GM12872 (cell line): ENCODE data around the gene ADAM10.

Experiments
- CTCF ChIP-seq: IDR thresholded peaks from 3 replicates; pipeline ENCODE4 v1.5.1; 2011; ENCODE audit warnings: low read depth, mild to moderate bottlenecking, low read length, moderate library complexity; ENCODE audit not compliant: insufficient read depth

The ADAM10 gene

GRCh38 chr15:58732625-58733363, 16.7 kb downstream of the ADAM10 start:
- no peak for TF ChIP-seq CTCF

GRCh38 chr15:58731756-58732535, 17.6 kb downstream of the ADAM10 start:
- TF ChIP-seq CTCF = no peak

- TF ChIP-seq CTCF = no peak
These were observed 22.6 kb downstream of the ADAM10 start for GRCh38 chr15:58726867-58727266.

GRCh38 chr15:58724466-58724865, 25.0 kb downstream of the ADAM10 start:
- no peak for TF ChIP-seq CTCF

GRCh38 chr15:58717357-58717756, 32.1 kb downstream of the ADAM10 start:
- no peak for TF ChIP-seq CTCF

- TF ChIP-seq CTCF = no peak
These were observed 33.5 kb downstream of the ADAM10 start for GRCh38 chr15:58716027-58716426.

- no peak for TF ChIP-seq CTCF
These were observed 34.1 kb downstream of the ADAM10 start for GRCh38 chr15:58715266-58715917.
